Right atrium auricular region (tissue), 2 donors: ENCODE measurements around the gene CCNJL. TPM values are rescaled to one million over a fixed set of nuclear protein-coding genes. Genes with fewer than 3 reads are reported as not detected.

Experiments
- DNase-seq: peaks from one replicate; pipeline ENCODE4 v3.0.0-alpha.2; 2019; ENCODE audit warnings: low spot score
- H3K27ac ChIP-seq, 2 donors: fragments of 200-600 bp; sonication (generic); 1 replicate in 1 of 2; 2 replicates in 1 of 2; pipeline ENCODE4 v1.5.1; 2016 to 2019
- H3K27me3 ChIP-seq, 2 donors: fragments of 200-600 bp; sonication (generic); one replicate each; pipeline versions ENCODE4 v1.5.1 to v1.6.0; 2017 to 2019
- H3K36me3 ChIP-seq: fragments of 200-600 bp; sonication (generic); one replicate; pipeline ENCODE4 v1.5.1; 2016
- H3K4me1 ChIP-seq, 2 donors: fragments of 200-600 bp; sonication (generic); one replicate each; pipeline versions ENCODE4 v1.5.1 to v1.6.0; 2017 to 2019
- H3K4me3 ChIP-seq, 2 donors: fragments of 200-600 bp; sonication (generic); 1 replicate in 1 of 2; 2 replicates in 1 of 2; pipeline ENCODE4 v1.5.1; 2017 to 2019; ENCODE audit warnings: mild to moderate bottlenecking in 1 of 2, moderate library complexity in 1 of 2
- H3K9me3 ChIP-seq, 2 donors: fragments of 200-600 bp; sonication (generic); one replicate each; pipeline ENCODE4 v1.5.1; 2019
- total RNA-seq, 2 donors: library from RNA; depleted of rRNA; stranded (reverse); fragments of >200 nt; gene quantifications; one replicate each; pipeline ENCODE4 v1.1.0, GENCODE V29; 2016
- TF ChIP-seq, protein P1 (sequence below), 2 donors: fragments of 200-600 bp; sonication (generic); IDR thresholded peaks; one replicate each; pipeline ENCODE4 v1.5.1; 2019; ENCODE audit warnings: antibody characterized with exemption in 2 of 2

The CCNJL gene
- total RNA-seq, 2 donors from 2014 or later: 2.7 to 5.5 TPM

- H3K27me3 ChIP-seq: no peaks in the 10 kb centered on the region
Observed at GRCh38 chr5:160280384-160281095, 31.8 kb downstream of the CCNJL start.

DNA sequence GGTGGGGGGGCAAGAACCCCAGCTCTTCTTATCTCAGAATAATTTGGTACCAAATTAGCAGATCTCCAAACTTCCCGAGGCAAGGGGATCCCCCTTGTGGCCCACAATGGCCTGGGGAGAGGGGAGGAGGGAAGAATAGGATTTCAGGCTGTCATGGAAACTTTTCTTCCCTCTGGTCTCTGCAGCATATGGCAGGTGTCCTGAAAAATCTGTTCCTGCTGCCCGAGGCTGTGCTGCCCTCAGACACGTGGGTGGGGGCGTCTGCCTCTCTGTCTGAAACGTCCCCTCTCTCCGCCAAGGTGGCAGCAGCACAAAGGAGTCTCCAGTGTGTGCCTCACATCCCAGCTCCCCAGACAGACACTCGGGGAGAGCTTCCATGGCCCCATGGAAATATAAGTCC lies 34.0 kb downstream of the CCNJL start:
- no peak for DNase-seq

More at GRCh38 chr5:160280384-160281095, 31.8 kb downstream of the CCNJL start:
- Histone ChIP-seq H3K27ac (no peak overlapping the region), H3K9me3 (no peaks in the 10 kb centered on the region), H3K4me3 (no peak overlapping the region), H3K36me3 (peaks cover 13% of the 10 kb centered on the region), H3K4me1 (peaks cover 0 to 3% of the 10 kb centered on the region in 2 donors)
- no peak for DNase-seq
- TF ChIP-seq, protein P1, sequence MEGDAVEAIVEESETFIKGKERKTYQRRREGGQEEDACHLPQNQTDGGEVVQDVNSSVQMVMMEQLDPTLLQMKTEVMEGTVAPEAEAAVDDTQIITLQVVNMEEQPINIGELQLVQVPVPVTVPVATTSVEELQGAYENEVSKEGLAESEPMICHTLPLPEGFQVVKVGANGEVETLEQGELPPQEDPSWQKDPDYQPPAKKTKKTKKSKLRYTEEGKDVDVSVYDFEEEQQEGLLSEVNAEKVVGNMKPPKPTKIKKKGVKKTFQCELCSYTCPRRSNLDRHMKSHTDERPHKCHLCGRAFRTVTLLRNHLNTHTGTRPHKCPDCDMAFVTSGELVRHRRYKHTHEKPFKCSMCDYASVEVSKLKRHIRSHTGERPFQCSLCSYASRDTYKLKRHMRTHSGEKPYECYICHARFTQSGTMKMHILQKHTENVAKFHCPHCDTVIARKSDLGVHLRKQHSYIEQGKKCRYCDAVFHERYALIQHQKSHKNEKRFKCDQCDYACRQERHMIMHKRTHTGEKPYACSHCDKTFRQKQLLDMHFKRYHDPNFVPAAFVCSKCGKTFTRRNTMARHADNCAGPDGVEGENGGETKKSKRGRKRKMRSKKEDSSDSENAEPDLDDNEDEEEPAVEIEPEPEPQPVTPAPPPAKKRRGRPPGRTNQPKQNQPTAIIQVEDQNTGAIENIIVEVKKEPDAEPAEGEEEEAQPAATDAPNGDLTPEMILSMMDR (IDR thresholded peaks at IDR 0.05): no peak

GRCh38 chr5:160274483-160274931 lies 37.9 kb downstream of the CCNJL start:
- Histone ChIP-seq H3K27me3 (no peaks in the 10 kb centered on the region), H3K9me3 (no peaks in the 10 kb centered on the region), H3K27ac (no peak overlapping the region), H3K36me3 (peaks cover 16% of the 10 kb centered on the region), H3K4me3 (no peak overlapping the region), H3K4me1 (peaks cover 0 to 20% of the 10 kb centered on the region in 2 donors)
- DNase-seq: no peak
- TF ChIP-seq, protein P1 (IDR thresholded peaks at IDR 0.05): no peak

More for the DNA sequence above, 34.0 kb downstream of the CCNJL start:
- Histone ChIP-seq H3K36me3 (peaks cover 18% of the 10 kb centered on the region), H3K4me1 (no peaks in the 10 kb centered on the region), H3K9me3 (no peaks in the 10 kb centered on the region), H3K27ac (no peak overlapping the region), H3K27me3 (no peaks in the 10 kb centered on the region), H3K4me3 (no peak overlapping the region)
- TF ChIP-seq, protein P1 (IDR thresholded peaks at IDR 0.05): no peak

DNA sequence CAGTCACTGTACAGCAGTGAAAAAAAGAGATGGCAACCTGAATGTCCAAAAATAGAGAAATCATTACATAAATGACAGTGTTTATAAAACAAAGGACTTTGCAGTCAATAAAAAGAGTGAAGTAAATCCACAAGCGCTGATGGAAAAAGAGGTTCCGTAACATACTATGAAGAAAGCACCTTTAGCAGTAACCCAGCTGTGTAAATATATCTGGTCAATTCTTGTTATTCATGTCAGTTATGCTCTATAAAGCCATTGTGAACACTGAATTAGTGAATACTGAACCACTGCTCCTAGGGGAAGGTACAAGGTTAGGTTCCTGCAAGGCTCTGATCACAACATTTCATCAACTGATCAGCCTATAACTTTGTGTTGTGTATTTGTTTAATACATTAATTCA lies 39.5 kb downstream of the CCNJL start:
- no peaks in the 10 kb centered on the region for H3K9me3 ChIP-seq
- DNase-seq: no peak
- H3K36me3 ChIP-seq: peaks cover 5% of the 10 kb centered on the region
- no peaks in the 10 kb centered on the region for H3K27me3 ChIP-seq
- H3K4me1 ChIP-seq: peaks cover 0 to 33% of the 10 kb centered on the region in 2 donors
- H3K27ac ChIP-seq: no peak overlapping the region
- no peak overlapping the region for H3K4me3 ChIP-seq
- TF ChIP-seq, protein P1 (IDR thresholded peaks at IDR 0.05): no peak

DNA sequence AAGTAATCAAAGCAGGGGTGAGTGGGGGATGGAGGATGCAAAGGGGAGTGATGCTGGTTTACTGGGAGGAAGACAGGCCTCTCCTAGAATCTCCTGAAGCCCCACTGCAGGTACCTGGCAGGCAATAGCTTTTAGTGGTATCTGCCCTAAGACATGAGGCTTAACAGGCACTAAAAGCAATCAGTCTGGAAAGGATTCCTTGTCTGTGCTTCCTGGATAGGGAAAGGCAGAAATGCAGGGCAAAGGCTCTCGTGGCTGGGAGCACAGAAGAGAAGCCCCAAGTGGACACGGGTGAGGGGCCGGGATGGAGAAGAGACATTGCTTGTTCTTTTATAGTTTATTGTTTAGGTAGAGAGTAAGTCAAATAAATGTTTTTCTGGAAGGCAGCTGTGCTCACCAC lies 40.1 kb downstream of the CCNJL start:
- Histone ChIP-seq H3K36me3 (peaks cover 5% of the 10 kb centered on the region), H3K4me1 (peaks cover 0 to 33% of the 10 kb centered on the region in 2 donors), H3K4me3 (no peak overlapping the region), H3K27me3 (no peaks in the 10 kb centered on the region), H3K27ac (no peak overlapping the region), H3K9me3 (no peaks in the 10 kb centered on the region)
- no peak for DNase-seq
- TF ChIP-seq, protein P1 (IDR thresholded peaks at IDR 0.05): no peak
